ENCODE measurements around the gene CLDN14.

Gene CLDN14

GRCh38 chr21:36518883-36519492, 39.1 kb upstream of the CLDN14 start:
- no peak overlapping the region for H3K9ac ChIP-seq (ENCODE audit: low read length)
- H3K36me3 ChIP-seq (replicated peaks; ENCODE audit: insufficient read depth, low read length): no peaks in the 10 kb centered on the region
- no peaks in the 10 kb centered on the region for H4K20me1 ChIP-seq (ENCODE audit: insufficient read depth, low read length)
- H3K4me2 ChIP-seq (ENCODE audit: low read depth, low read length): no peak overlapping the region
- H3K9me3 ChIP-seq (replicated peaks; ENCODE audit: insufficient read depth, low read length): no peaks in the 10 kb centered on the region
- no peak overlapping the region for H3K27ac ChIP-seq (ENCODE audit: low read length)
- no peak overlapping the region for H2AFZ ChIP-seq (ENCODE audit: low read length)
- no peaks in the 10 kb centered on the region for H3K9me2 ChIP-seq (replicated peaks; ENCODE audit: insufficient read depth, low read length)
- H3K27me3 ChIP-seq (replicated peaks; ENCODE audit: insufficient read depth, low read length): no peaks in the 10 kb centered on the region
- TF ChIP-seq CTCF (IDR thresholded peaks at IDR 0.05; ENCODE audit: low read length): no peak
- H3K4me3 ChIP-seq (ENCODE audit: low read length): no peak overlapping the region
- peaks cover 17% of the 10 kb centered on the region for H3K4me1 ChIP-seq (ENCODE audit: low read length)
- DNase-seq: no peak
- H3K79me2 ChIP-seq (ENCODE audit: low read length): no peaks in the 10 kb centered on the region
- no peaks in the 10 kb centered on the region for H3F3A ChIP-seq (ENCODE audit: insufficient read depth, low read length)

GRCh38 chr21:36517366-36518075, 37.6 kb upstream of the CLDN14 start:
- H3K27ac ChIP-seq (ENCODE audit: low read length): no peak overlapping the region
- H3K4me1 ChIP-seq (ENCODE audit: low read length): peaks cover 11% of the 10 kb centered on the region
- H3K4me3 ChIP-seq (ENCODE audit: low read length): no peak overlapping the region
- no peaks in the 10 kb centered on the region for H3K9me2 ChIP-seq (replicated peaks; ENCODE audit: insufficient read depth, low read length)
- no peaks in the 10 kb centered on the region for H4K20me1 ChIP-seq (ENCODE audit: insufficient read depth, low read length)
- H3K27me3 ChIP-seq (replicated peaks; ENCODE audit: insufficient read depth, low read length): no peaks in the 10 kb centered on the region
- no peaks in the 10 kb centered on the region for H3F3A ChIP-seq (ENCODE audit: insufficient read depth, low read length)
- H3K9me3 ChIP-seq (replicated peaks; ENCODE audit: insufficient read depth, low read length): no peaks in the 10 kb centered on the region
- H3K79me2 ChIP-seq (ENCODE audit: low read length): no peaks in the 10 kb centered on the region
- TF ChIP-seq EZH2 (optimal IDR thresholded peaks at IDR 0.05; ENCODE audit: low read depth, low read length): no peak
- TF ChIP-seq EZH2phosphoT487 (IDR thresholded peaks at IDR 0.05; ENCODE audit: low read length): no peak
- TF ChIP-seq CTCF (IDR thresholded peaks at IDR 0.05; ENCODE audit: low read length): no peak
- H2AFZ ChIP-seq (ENCODE audit: low read length): no peak overlapping the region
- no peaks in the 10 kb centered on the region for H3K36me3 ChIP-seq (replicated peaks; ENCODE audit: insufficient read depth, low read length)
- no peak overlapping the region for H3K4me2 ChIP-seq (ENCODE audit: low read depth, low read length)
- H3K9ac ChIP-seq (ENCODE audit: low read length): no peak overlapping the region
- no peak for DNase-seq

- Histone ChIP-seq H3K4me1 (ENCODE audit: low read length) (peaks cover 19% of the 10 kb centered on the region), H3K9me3 (replicated peaks; ENCODE audit: insufficient read depth, low read length) (no peaks in the 10 kb centered on the region), H3F3A (ENCODE audit: insufficient read depth, low read length) (no peaks in the 10 kb centered on the region; the same call in 1 of the 2 replicates), H3K79me2 (ENCODE audit: low read length) (no peaks in the 10 kb centered on the region), H3K9me2 (replicated peaks; ENCODE audit: insufficient read depth, low read length) (no peaks in the 10 kb centered on the region), H3K9ac (ENCODE audit: low read length) (no peak overlapping the region), H3K27me3 (replicated peaks; ENCODE audit: insufficient read depth, low read length) (no peaks in the 10 kb centered on the region), H4K20me1 (ENCODE audit: insufficient read depth, low read length) (no peaks in the 10 kb centered on the region), H3K27ac (ENCODE audit: low read length) (no peak overlapping the region), H3K4me2 (ENCODE audit: low read depth, low read length) (no peak overlapping the region), H3K36me3 (replicated peaks; ENCODE audit: insufficient read depth, low read length) (no peaks in the 10 kb centered on the region), H2AFZ (ENCODE audit: low read length) (no peak overlapping the region), H3K4me3 (ENCODE audit: low read length) (no peak overlapping the region)
- DNase-seq: no peak
- TF ChIP-seq EZH2phosphoT487 (IDR thresholded peaks at IDR 0.05; ENCODE audit: low read length) (no peak), CTCF (IDR thresholded peaks at IDR 0.05; ENCODE audit: low read length) (no peak), EZH2 (optimal IDR thresholded peaks at IDR 0.05; ENCODE audit: low read depth, low read length) (no peak)
Observed at GRCh38 chr21:36516281-36516680, 36.4 kb upstream of the CLDN14 start.
